ENCODE data around the gene GFOD1. TPM values are rescaled to one million over a fixed set of nuclear protein-coding genes. Genes with fewer than 3 reads are reported as not detected.

Gene GFOD1
- total RNA-seq, 1 experiment from 2014 or later = 6.1 TPM

- peaks cover 57% of the 10 kb centered on the region for H3K27me3 Mint-ChIP-seq (ENCODE audit: low read depth)
- Histone ChIP-seq H2BK12ac (ENCODE audit: insufficient read length, low read depth, low read length) (no peak overlapping the region), H3K56ac (ENCODE audit: insufficient read length, low read depth, low read length) (no peak overlapping the region), H3K79me2 (ENCODE audit: insufficient read depth, low read length) (peaks cover 3% of the 10 kb centered on the region; the same call in 1 of the 2 replicates), H3K27ac (ENCODE audit: insufficient read length, low read depth, low read length) (no peak overlapping the region), H3K4ac (ENCODE audit: low read depth, low read length) (no peak overlapping the region), H2AFZ (ENCODE audit: low read length) (no peak overlapping the region), H4K5ac (ENCODE audit: insufficient read length, low read depth, low read length) (no peak overlapping the region), H4K91ac (ENCODE audit: insufficient read length, low read depth, low read length) (no peak overlapping the region), H3K9ac (ENCODE audit: extremely low read depth, insufficient read length, low read length) (no peak overlapping the region), H3K23ac (ENCODE audit: insufficient read length, low read depth, low read length) (no peak overlapping the region), H3K4me2 (ENCODE audit: insufficient read depth, insufficient read length, low read length) (peak overlapping the region; percentile 91), H3K9me3 (ENCODE audit: control insufficient read depth, low read depth, low read length) (no peaks in the 10 kb centered on the region), H3K4me1 (ENCODE audit: insufficient read depth, low read length) (peaks cover 3% of the 10 kb centered on the region), H2BK20ac (ENCODE audit: low read depth, low read length, poor library complexity, severe bottlenecking) (no peak overlapping the region), H2BK15ac (ENCODE audit: low read depth, low read length) (no peak overlapping the region), H4K20me1 (ENCODE audit: control insufficient read depth, insufficient read depth, insufficient read length) (no peaks in the 10 kb centered on the region), H3K18ac (ENCODE audit: insufficient read length, low read depth, low read length) (no peak overlapping the region), H3K79me1 (ENCODE audit: insufficient read depth, low read depth, low read length, poor library complexity, severe bottlenecking) (no peaks in the 10 kb centered on the region), H2BK120ac (ENCODE audit: low read depth, low read length, poor library complexity, severe bottlenecking) (no peak overlapping the region), H2AK5ac (ENCODE audit: insufficient read length, low read length) (no peak overlapping the region), H3K27me3 (ENCODE audit: insufficient read depth, low read length) (peaks cover 23% of the 10 kb centered on the region; the same call in 1 of the 2 replicates), H3T11ph (ENCODE audit: low read length) (no peak overlapping the region), H3K14ac (ENCODE audit: insufficient read depth, low read length) (no peak overlapping the region), H4K8ac (replicated peaks; ENCODE audit: insufficient read length, low read depth, low read length) (no peak overlapping the region), H2BK5ac (ENCODE audit: insufficient read length, low read length) (no peak overlapping the region), H3K23me2 (ENCODE audit: insufficient read length, low read depth, low read length, poor library complexity, severe bottlenecking) (peaks cover 27% of the 10 kb centered on the region)
- no peak for DNase-seq
- TF ChIP-seq CTCF (conservative IDR thresholded peaks at IDR 0.05) = no peak
- no peak overlapping the region for H3K27ac Mint-ChIP-seq
- peak overlapping the region; percentile 80 to 92; a peak in 4 of 5 replicates for H3K4me3 Mint-ChIP-seq
- H3K9me3 Mint-ChIP-seq = no peaks in the 10 kb centered on the region
- H3K4me1 Mint-ChIP-seq = peaks cover 20 to 22% of the 10 kb centered on the region in 2 experiments
- H3K36me3 Mint-ChIP-seq (ENCODE audit: insufficient read depth in 1 of 3, low read depth in 3 of 3) = no peaks in the 10 kb centered on the region
- no CpG with 5 or more reads among the region's 3 CpGs for WGBS (ENCODE audit: extremely low coverage, insufficient read length, low lambda C conversion rate)
Observed at GRCh38 chr6:13484827-13485226, 2.6 kb downstream of the GFOD1 start.
